NB4 (cell line): ENCODE measurements around the gene COL17A1.

Experiments
- DNase-seq: peaks from one replicate; pipeline ENCODE4 v3.0.0; 2010; ENCODE audit warnings: low read depth
- H3K4me3 ChIP-seq: one replicate; pipeline ENCODE4 v1.5.1; 2011; ENCODE audit warnings: mild to moderate bottlenecking, low read depth, low read length, moderate library complexity
- CTCF ChIP-seq: IDR thresholded peaks from one replicate; pipeline ENCODE4 v1.5.1; 2012; ENCODE audit warnings: low read depth, low read length
- MAX ChIP-seq: IDR thresholded peaks from 2 replicates; pipeline ENCODE4 v1.6.1; 2011; ENCODE audit warnings: low read depth, low read length
- MYC ChIP-seq: IDR thresholded peaks from 2 replicates; pipeline ENCODE4 v1.6.1; 2011; ENCODE audit warnings: low read depth, low read length
- POLR2A ChIP-seq: IDR thresholded peaks from 2 replicates; pipeline ENCODE4 v1.6.1; 2011; ENCODE audit warnings: mild to moderate bottlenecking; ENCODE audit not compliant: insufficient read length; ENCODE audit errors: extremely low read depth

The COL17A1 gene

GRCh38 chr10:104101902-104102301, 16.2 kb upstream of the COL17A1 start:
- no peak overlapping the region for H3K4me3 ChIP-seq
- TF ChIP-seq MYC (no peak), MAX (no peak), CTCF (no peak), POLR2A (no peak)
- DNase-seq, result no peak

- no peak for DNase-seq
Observed at GRCh38 chr10:104100795-104101194, 15.1 kb upstream of the COL17A1 start.

GRCh38 chr10:104099941-104100340, 14.3 kb upstream of the COL17A1 start:
- TF ChIP-seq CTCF, result no peak
- no peak for TF ChIP-seq MAX
- H3K4me3 ChIP-seq, result no peak overlapping the region
- no peak for DNase-seq

More at GRCh38 chr10:104100795-104101194, 15.1 kb upstream of the COL17A1 start:
- no peak overlapping the region for H3K4me3 ChIP-seq
- no peak for TF ChIP-seq CTCF
- no peak for TF ChIP-seq MAX
- TF ChIP-seq POLR2A, result no peak
- TF ChIP-seq MYC, result no peak

- TF ChIP-seq MYC, result no peak
- no peak for TF ChIP-seq MAX
- no peak for TF ChIP-seq CTCF
- TF ChIP-seq POLR2A, result no peak
- DNase-seq, result no peak
Observed at GRCh38 chr10:104099269-104099668, 13.6 kb upstream of the COL17A1 start.

GRCh38 chr10:104098358-104098925, 12.8 kb upstream of the COL17A1 start:
- H3K4me3 ChIP-seq, result no peak overlapping the region
- no peak for DNase-seq
- no peak for TF ChIP-seq POLR2A

More at GRCh38 chr10:104099269-104099668, 13.6 kb upstream of the COL17A1 start:
- no peak overlapping the region for H3K4me3 ChIP-seq

- TF ChIP-seq POLR2A (no peak), CTCF (no peak), MYC (no peak), MAX (no peak)
- DNase-seq, result no peak
- H3K4me3 ChIP-seq, result no peak overlapping the region
Observed at GRCh38 chr10:104096692-104097091, 11.0 kb upstream of the COL17A1 start.
